Hematopoietic multipotent progenitor cell treated with erythropoietin and hydrocortisone succinate and interleukin-3 and kit ligand, for 17 days (in vitro differentiated cells): ENCODE measurements around the gene C16orf78.

Source experiments
- DNase-seq: peaks from one replicate; pipeline ENCODE4 v3.0.0-alpha.2; 2015; ENCODE audit warnings: low spot score

Gene C16orf78, protein sequence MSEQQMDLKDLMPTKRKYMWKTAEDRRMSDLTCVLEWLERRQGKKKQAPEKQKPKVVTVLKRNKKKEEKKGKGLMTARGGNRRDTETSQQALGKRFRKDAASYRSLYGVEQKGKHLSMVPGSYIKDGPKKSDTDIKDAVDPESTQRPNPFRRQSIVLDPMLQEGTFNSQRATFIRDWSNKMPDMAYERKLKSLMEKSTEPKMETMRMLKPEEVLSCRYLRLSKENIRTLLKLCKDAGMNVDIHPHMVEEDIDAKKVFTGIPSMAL

DNA sequence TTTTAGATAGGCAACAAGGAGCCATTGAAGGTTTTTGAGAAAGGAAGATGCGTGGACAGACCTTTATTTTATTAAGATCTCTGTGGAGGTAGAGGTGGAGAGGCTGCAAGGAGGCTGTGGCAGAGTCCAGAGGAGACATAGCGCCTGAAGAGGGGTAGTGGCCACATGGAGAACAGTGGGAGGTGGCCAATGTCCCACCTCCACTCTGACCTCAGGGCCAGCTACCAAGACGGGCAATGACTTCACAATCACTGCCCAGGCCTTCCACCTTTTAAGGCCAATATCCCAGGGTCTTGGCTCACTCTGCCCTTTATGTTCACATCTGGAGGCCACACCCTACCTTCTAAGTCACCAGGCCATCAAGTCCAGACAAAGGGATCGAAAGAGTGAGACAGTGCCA, at the start of gene C16orf78:
C16orf78 (plus strand) TSS at position 301 of the 400 bp plus-strand sequence. CDS start 136 bp downstream, outside the sequence.
- DNase-seq = no peak

DNA sequence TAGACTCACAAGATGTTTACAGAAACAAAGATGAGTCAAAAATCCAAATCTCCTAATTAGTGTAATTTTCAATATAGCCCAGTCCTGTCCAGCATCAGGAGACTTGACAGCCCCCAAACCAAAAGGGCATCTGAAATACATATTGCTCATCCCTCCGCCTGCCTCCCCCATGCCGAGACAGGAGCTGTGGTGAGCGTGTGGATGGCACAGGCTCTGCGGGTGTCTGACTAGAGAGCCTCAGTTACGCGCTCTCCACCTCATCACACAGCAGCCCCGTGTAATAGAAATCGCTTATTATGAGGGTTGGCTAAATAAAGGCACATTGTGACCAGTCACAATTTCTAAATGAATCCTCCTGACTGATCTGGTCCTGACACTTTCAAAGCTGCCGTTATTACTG, 48.9 kb upstream of the C16orf78 start:
- no peak for DNase-seq

GRCh38 chr16:49327466-49327865, 46.1 kb upstream of the C16orf78 start:
- DNase-seq = no peak

- DNase-seq = no peak
Observed at GRCh38 chr16:49328325-49328724, 45.3 kb upstream of the C16orf78 start.

DNA sequence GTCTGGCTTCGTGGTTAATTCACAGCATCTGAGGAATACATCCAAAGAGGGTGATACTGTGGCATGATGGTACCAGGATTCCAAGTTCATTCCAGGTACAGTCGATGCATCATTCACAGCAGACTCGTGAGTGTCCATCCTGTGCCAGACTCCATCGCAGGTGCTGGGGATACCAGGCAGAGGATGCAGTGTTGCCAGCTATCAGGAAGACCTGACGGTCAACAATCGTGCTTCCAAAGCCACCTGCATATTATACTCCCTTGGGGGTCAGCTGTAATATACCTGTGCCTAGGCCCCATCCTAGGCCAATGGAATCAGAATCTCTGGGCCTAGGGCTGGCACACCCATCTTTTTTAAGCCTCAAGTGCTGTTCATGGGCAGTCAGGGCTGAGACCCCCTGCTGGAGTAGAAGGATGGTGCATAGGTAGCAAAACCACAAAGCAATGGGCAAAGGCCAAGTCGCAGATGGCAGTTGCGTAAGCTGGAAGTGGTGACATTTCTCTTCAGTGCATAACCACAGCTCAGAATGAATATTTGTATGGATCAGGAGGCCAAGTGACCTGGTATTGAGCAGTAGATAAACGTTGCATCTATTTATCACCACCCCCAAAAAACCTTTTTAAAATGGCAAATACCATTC, 42.9 kb upstream of the C16orf78 start:
- DNase-seq = no peak

DNA sequence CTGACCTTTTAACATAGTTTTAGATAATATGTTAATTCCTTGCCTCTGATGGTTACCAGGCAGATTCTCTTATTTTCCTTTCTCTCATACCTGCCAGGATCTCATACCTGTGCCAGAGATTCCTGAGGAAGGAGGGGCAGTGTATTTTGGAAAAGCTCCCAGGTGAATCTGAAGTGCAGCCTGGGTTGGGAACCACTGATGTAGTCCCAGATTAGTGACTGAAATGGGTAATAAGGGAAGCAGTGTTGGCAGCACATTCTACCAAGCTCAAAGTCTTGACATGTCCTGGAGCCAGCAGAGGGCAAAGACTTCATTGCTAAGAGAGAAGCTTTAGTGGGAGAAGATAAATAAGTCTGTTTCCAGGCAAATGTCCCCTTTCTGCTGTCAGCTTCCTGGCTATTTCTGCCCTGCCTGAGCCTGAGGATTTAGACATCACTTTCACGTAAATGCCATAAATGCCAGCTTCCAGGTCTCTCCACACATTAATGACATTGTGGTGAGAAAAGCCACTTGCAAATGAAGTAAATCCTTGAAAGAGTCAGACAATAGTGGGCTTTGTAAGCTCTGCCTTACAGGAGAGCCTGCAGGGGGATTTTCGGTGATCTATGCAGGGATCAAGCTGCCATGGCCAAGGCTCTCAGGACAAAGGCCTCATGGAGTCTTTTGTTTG, 40.9 kb upstream of the C16orf78 start:
- no peak for DNase-seq

- no peak for DNase-seq
Observed at GRCh38 chr16:49333259-49333597, 40.4 kb upstream of the C16orf78 start.

- no peak for DNase-seq
Observed at GRCh38 chr16:49335828-49336227, 37.8 kb upstream of the C16orf78 start.

DNA sequence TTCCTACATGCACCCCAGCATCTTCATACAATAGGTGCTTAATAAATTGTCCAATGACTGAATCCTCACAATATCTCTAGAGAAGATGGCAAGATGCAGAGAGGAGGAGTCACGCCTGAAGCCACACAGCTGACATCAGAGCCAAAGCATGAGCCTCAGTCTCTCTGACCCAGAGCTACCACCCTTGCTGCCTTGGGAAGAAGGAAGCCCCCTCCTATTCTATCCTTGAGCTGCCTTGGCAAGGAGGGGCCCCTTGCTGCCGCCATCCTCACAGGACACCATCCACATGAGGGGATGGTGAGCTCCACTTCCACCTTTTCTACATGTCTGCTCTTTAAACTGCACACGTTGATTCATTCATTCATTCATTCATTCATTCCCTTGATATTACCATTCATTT, 37.0 kb upstream of the C16orf78 start:
- no peak for DNase-seq

DNA sequence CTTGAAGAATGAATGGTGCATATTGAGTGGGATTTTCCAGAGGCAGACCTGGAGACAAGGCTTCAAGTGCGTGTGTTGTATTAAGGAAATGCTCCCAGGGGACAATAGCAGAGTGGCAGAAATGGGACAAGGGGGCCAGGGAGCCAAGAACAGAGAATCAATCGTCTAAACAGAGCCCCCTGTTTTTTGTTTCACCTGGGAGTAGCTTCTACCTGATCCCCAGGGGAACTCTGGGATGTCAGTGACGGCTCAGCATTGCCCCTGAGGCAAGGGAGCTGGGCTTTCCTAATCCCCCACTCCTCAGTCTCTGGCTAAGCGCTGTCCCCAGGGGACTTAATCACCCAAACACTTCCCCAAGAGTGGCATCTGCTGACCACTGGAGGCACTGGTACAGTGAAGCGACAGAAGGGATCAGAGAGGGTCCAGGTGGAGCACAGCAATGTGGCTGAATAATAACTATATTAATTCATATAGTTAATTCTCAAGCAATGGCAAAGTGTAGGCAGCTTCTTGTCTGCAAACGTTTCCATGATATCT, 35.7 kb upstream of the C16orf78 start:
- no peak for DNase-seq

DNA sequence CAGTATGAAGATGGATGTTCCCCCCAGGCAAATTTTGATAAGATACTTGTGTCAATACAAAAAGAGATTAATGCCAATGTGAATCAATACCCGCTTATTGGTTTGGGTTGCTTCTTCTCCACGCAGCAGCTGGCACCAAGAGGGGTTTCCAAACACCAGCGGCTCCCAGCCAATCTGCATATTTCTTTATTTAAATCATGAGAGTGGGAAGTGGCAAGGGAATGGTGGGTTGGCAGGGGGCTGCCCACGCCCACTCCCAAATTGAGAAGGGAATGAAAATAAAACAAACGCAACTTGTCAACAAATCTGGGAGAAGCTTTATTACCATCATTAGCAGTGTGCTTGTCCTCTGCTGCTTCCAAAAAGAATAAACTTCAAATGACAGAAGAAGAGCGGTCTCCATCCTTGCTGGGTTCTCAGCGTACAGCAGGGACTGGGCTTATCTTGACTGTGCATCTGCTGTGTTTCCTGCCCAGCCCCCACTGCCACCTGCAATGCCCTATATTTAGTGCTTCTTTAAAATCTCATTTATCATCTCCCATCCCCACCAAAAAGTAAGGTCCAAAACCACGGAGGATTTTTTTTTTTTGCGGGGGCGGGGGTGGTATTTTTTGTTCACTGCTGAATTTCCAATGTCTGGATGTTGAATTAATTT, 34.9 kb upstream of the C16orf78 start:
- no peak for DNase-seq

- no peak for DNase-seq
Observed at GRCh38 chr16:49340466-49340865, 33.1 kb upstream of the C16orf78 start.

- DNase-seq = no peak
Observed at GRCh38 chr16:49341706-49342105, 31.9 kb upstream of the C16orf78 start.

GRCh38 chr16:49342336-49343265, 31.0 kb upstream of the C16orf78 start:
- no peak for DNase-seq

DNA sequence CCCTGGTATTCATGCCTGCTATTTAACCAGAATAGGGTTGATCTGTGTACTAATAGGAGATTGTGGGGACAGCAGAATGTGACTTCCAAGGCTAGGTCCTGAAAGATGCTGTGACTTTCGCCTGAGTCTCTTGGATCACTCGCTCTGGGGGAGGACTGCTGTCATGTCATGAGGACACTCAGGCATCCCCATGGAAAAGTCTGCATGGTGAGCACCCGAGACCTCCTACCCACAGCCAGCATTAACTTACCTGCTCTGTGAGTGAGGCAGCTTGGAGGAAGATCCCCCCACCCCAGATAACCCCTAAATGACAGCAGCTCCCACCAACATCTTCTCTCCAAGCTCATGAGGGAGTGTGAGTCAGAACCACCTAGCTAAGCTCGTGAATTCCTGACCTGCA, 30.3 kb upstream of the C16orf78 start:
- no peak for DNase-seq

DNA sequence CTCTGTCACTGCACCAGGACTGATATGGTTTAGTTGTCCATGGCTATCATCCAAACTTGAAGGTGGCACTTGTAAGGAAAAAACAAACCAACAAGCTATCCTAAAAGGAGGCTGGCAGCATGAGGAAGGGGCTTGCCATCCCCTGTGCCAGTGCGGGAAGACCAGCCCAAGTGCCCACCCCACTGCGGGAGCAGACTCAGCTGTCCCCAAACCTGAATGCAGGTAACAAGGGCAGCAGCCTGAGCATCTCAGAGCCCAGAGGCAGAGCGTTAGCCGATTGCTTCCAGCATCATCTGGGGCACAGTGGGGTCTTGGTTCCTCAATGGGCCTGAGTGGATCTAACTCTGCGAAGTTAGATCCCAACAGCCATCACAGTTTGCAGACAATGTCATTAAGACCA, 29.2 kb upstream of the C16orf78 start:
- no peak for DNase-seq

DNA sequence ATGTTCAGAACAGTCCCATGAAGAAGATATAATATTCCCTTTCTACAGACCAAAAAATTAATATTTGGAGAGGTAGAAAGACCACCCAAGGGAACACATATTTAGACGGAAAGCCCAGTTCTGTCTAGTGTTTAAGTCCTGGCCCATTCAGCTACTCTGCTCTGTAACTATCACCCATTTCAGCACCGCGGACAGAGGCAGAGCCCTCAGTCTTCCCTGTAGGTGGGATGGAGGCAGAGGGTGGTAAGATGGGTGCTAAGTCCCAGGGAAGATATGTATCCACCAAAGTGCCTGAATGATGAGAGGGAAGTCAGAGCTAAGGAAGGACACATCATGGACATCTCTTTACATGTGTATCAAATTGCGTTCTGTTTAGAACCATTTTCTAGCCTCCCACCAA, 27.8 kb upstream of the C16orf78 start:
- DNase-seq = no peak

DNA sequence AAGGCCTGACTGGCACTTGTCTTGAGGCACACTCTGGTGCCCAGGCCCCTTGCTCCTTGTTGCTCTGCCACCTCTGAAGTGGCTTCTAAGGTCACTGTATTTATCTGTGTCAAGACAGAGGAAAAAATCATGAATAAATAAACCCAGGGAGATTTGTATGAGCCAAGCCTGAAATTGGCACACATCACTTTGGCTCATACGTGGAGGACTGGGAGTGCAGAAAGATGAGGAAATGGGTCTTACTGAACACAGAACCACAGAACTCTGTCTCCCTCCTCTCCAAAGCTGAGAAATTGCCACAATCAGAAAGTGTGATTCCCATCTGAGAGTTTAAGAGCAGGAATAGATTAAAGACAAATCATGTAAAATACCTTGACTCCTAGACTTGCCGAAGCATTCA, 27.1 kb upstream of the C16orf78 start:
- DNase-seq = no peak

DNA sequence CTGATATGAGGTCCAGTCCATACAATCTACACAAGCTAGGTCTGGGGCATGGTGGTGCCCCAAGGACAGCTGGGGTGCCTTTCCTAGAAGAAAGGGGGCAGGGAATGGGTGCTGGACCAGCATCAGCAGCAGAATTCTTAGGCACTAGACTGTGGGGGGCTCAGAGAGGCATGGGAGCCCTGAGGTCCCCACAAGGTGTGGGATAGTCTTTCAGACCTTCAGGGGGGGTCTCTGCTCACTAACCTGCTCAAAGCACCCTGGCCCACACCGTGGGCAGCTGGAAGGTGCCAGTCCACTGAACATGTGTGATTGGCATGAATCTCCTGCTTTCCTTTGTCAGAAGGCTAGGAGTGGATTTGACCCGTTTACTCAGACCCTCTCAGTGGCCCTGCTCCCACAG, 26.1 kb upstream of the C16orf78 start:
- no peak for DNase-seq

DNA sequence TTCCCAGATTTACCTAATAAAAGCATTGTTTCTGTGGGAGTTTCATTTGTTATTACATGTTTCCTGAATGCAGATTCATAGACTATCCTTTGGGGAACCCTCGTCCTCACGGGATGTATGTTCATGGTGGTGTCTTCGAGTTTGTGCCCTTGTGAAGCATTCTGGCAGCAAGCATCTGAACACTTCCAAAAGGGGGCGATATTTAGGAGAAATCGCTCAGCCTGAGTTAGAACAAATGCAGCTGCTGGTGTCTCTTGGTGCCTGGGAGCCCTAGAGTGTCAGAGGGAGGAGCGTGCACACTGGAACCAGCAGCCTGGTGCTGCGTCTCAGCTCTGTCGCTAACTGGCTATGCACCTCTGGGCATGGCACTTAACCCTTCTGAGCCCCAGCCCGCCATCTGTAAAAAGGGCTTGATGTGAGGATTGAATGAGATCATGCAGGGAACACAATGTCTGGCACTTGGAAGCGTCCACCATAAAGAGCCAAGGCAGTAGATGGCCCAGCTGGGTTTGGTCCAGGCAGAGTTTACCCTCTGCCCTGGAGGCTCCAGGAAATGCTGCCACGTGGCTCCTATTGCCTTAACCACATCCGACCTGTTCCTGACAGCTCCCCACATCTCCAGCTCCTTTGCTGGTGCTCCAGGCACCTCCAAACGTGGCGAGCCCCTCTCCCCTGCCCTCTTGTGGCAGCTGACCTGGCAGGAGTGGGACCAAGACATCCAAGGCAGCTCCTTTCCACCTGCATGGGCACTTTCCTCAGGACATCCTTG, 25.0 kb upstream of the C16orf78 start:
- DNase-seq = no peak
